Measurements from ENCODE around the gene ZNF467. TPM values are rescaled to one million over a fixed set of nuclear protein-coding genes. Genes with fewer than 3 reads are reported as not detected.

Gene ZNF467
- total RNA-seq, 1 donor from 2014 or later = 3.4 TPM

- Mint-ChIP-seq H3K4me3 (ENCODE audit: unreplicated experiment) (no peak overlapping the region), H3K4me1 (ENCODE audit: unreplicated experiment) (no peaks in the 10 kb centered on the region), H3K27me3 (ENCODE audit: unreplicated experiment) (peaks cover 12% of the 10 kb centered on the region), H3K36me3 (ENCODE audit: unreplicated experiment) (no peaks in the 10 kb centered on the region), H3K27ac (ENCODE audit: unreplicated experiment) (no peak overlapping the region), H3K9me3 (ENCODE audit: unreplicated experiment) (no peaks in the 10 kb centered on the region)
- no peak for TF ChIP-seq CTCF (IDR thresholded peaks at IDR 0.05)
- DNase-seq (ENCODE audit: extremely low spot score, unreplicated experiment) = no peak
These were observed 25.1 kb downstream of the ZNF467 start for GRCh38 chr7:149748076-149748874.

GRCh38 chr7:149743476-149744255 is 29.7 kb downstream of the ZNF467 start:
- TF ChIP-seq CTCF (IDR thresholded peaks at IDR 0.05) = no peak
- peaks cover 11% of the 10 kb centered on the region for H3K4me1 Mint-ChIP-seq (ENCODE audit: unreplicated experiment)
- H3K36me3 Mint-ChIP-seq (ENCODE audit: unreplicated experiment) = no peaks in the 10 kb centered on the region
- no peaks in the 10 kb centered on the region for H3K9me3 Mint-ChIP-seq (ENCODE audit: unreplicated experiment)
- DNase-seq (ENCODE audit: extremely low spot score, unreplicated experiment) = no peak
- no peak overlapping the region for H3K4me3 Mint-ChIP-seq (ENCODE audit: unreplicated experiment)
- peaks cover 22% of the 10 kb centered on the region for H3K27me3 Mint-ChIP-seq (ENCODE audit: unreplicated experiment)
- H3K27ac Mint-ChIP-seq (ENCODE audit: unreplicated experiment) = no peak overlapping the region

GRCh38 chr7:149742075-149742701 is 31.2 kb downstream of the ZNF467 start:
- DNase-seq (ENCODE audit: extremely low spot score, unreplicated experiment) = no peak
- H3K9me3 Mint-ChIP-seq (ENCODE audit: unreplicated experiment) = no peaks in the 10 kb centered on the region
- H3K27me3 Mint-ChIP-seq (ENCODE audit: unreplicated experiment) = peaks cover 23% of the 10 kb centered on the region
- H3K27ac Mint-ChIP-seq (ENCODE audit: unreplicated experiment) = no peak overlapping the region
- peak overlapping the region; percentile 67 for H3K4me3 Mint-ChIP-seq (ENCODE audit: unreplicated experiment)
- no peaks in the 10 kb centered on the region for H3K36me3 Mint-ChIP-seq (ENCODE audit: unreplicated experiment)
- H3K4me1 Mint-ChIP-seq (ENCODE audit: unreplicated experiment) = peaks cover 11% of the 10 kb centered on the region
- peak; percentile 93 for TF ChIP-seq CTCF (IDR thresholded peaks at IDR 0.05)

- Mint-ChIP-seq H3K9me3 (ENCODE audit: unreplicated experiment) (no peaks in the 10 kb centered on the region), H3K27ac (ENCODE audit: unreplicated experiment) (no peak overlapping the region), H3K4me3 (ENCODE audit: unreplicated experiment) (peak overlapping the region; percentile 67), H3K36me3 (ENCODE audit: unreplicated experiment) (no peaks in the 10 kb centered on the region), H3K4me1 (ENCODE audit: unreplicated experiment) (peaks cover 11% of the 10 kb centered on the region), H3K27me3 (ENCODE audit: unreplicated experiment) (peaks cover 25% of the 10 kb centered on the region)
- TF ChIP-seq CTCF (IDR thresholded peaks at IDR 0.05) = no peak
- DNase-seq (ENCODE audit: extremely low spot score, unreplicated experiment) = no peak
These were observed 31.8 kb downstream of the ZNF467 start for GRCh38 chr7:149741629-149742028.
